ENCODE results near the gene IBSP.

DNA sequence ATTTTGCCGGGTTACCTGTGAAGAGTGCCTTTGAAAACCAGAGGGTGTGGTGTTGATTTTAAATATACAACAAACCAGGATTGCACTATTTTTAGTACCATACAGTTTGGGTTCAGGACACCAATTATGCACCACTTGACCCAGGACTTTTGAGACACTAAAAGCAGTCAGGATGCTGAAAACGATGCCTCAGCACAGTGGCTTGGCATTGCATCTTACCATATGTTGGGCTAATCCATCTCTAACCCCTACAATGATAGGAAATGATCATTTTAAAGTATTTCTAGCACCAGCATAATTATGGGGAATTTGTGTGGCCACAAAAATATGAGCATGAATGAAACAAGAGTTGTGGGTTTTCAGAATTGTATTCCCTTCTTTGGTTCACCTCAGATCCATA is 4.1 kb downstream of the IBSP start:
- TF ChIP-seq POLR2AphosphoS5 (IDR thresholded peaks at IDR 0.05; ENCODE audit: low read depth, low read length) (no peak), SIN3A (IDR thresholded peaks at IDR 0.05; ENCODE audit: borderline replicate concordance, insufficient read depth, low read length) (no peak)
- TF ChIP-seq, protein P1, sequence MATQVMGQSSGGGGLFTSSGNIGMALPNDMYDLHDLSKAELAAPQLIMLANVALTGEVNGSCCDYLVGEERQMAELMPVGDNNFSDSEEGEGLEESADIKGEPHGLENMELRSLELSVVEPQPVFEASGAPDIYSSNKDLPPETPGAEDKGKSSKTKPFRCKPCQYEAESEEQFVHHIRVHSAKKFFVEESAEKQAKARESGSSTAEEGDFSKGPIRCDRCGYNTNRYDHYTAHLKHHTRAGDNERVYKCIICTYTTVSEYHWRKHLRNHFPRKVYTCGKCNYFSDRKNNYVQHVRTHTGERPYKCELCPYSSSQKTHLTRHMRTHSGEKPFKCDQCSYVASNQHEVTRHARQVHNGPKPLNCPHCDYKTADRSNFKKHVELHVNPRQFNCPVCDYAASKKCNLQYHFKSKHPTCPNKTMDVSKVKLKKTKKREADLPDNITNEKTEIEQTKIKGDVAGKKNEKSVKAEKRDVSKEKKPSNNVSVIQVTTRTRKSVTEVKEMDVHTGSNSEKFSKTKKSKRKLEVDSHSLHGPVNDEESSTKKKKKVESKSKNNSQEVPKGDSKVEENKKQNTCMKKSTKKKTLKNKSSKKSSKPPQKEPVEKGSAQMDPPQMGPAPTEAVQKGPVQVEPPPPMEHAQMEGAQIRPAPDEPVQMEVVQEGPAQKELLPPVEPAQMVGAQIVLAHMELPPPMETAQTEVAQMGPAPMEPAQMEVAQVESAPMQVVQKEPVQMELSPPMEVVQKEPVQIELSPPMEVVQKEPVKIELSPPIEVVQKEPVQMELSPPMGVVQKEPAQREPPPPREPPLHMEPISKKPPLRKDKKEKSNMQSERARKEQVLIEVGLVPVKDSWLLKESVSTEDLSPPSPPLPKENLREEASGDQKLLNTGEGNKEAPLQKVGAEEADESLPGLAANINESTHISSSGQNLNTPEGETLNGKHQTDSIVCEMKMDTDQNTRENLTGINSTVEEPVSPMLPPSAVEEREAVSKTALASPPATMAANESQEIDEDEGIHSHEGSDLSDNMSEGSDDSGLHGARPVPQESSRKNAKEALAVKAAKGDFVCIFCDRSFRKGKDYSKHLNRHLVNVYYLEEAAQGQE (IDR thresholded peaks at IDR 0.05; ENCODE audit: insufficient read depth in 1 of 2, low read depth in 2 of 2, low read length in 2 of 2), result no peak

Data from PFSK-1 (cell line).